NCI-H345 treated with DMSO at 0.1 percent for 48 hours (cell line): Measurements from ENCODE around the gene S100A11.
"Not testable (repeated sequence)": the region's sequence is repeated elsewhere in the genome, so short reads cannot be mapped to it uniquely, and the experiment has no call there.

Experiments used
- DNase-seq: peaks from one replicate; lab custom pipeline; 2025; ENCODE audit not compliant: unreplicated experiment; lab: John Stamatoyannopoulos, UW

Gene S100A11

GRCh38 chr1:152036267-152037216 is at the start of gene S100A11:
Gene S100A11 (minus strand): TSS chr1:152037004. CDS start chr1:152036915, 89 bp downstream.
- DNase-seq = no peak

DNA sequence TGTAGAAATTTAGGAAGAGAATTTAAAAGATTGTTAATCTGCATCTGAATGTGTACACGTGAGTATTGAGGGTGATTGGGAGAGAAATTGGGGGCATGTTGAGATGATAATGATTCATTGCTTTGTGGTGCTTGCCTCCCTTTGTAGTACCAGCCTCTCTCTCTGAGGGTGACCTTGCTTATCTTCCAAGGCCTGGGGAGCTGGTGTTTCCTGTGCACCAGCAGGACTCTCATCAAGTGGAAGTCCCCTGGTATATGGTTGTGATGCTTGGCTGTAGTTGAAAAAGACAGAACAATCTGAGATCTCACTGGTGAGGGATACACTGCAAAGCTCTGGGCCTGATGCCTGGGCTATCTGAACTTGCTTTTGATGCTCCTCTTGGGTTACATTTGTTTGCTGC is 48.0 kb upstream of the S100A11 start:
- DNase-seq = no peak

DNA sequence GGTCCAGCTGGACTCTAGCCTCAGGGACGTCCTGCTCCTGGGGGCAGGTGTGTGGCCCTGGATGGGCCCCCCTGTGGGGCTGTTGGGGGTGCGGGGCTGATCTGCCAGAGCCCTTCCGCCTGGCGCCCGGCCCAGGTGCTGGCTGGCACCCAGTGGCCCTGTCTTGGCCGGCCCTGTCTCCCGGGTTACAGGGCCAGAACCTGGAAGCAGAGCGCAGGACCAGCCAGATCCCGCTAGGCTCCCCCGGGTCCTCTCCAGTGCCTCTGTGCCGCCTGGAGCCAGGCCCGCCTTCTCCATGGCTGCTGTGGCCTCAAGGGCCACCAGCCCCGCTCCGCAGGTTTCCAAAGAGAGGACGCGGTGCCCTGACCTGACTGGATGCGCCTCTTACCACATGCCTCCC is 44.2 kb upstream of the S100A11 start:
- DNase-seq = not testable (repeated sequence)

GRCh38 chr1:152080494-152080893 is 43.7 kb upstream of the S100A11 start:
- not testable (repeated sequence) for DNase-seq

GRCh38 chr1:152078831-152079441 is 42.1 kb upstream of the S100A11 start:
- DNase-seq = no peak

GRCh38 chr1:152072311-152072710 is 35.5 kb upstream of the S100A11 start:
- DNase-seq = no peak

DNA sequence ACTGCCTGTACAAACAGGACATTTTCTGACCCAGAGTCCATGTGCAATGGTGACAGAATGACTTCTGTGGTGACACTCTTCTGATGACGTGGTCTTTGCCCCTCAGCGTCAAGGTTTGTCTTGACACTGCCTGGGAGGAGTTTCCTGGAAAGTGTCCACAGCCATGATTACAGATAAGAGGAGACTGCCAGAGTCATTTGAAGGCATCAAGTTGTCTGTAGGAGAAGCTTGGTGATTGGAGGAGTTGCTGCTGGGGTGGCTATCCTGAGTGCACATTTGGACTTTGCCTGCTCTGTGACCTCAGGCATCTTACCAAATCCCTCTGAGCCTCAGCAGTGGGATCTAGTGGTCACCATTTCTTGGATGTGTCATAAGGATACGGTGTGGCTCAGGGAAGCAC is 34.3 kb upstream of the S100A11 start:
- DNase-seq = no peak

GRCh38 chr1:152067929-152068328 is 31.1 kb upstream of the S100A11 start:
- no peak for DNase-seq

GRCh38 chr1:152067150-152067549 is 30.3 kb upstream of the S100A11 start:
- DNase-seq = no peak

- no peak for DNase-seq
Measured at GRCh38 chr1:152061952-152062351, 25.1 kb upstream of the S100A11 start.

DNA sequence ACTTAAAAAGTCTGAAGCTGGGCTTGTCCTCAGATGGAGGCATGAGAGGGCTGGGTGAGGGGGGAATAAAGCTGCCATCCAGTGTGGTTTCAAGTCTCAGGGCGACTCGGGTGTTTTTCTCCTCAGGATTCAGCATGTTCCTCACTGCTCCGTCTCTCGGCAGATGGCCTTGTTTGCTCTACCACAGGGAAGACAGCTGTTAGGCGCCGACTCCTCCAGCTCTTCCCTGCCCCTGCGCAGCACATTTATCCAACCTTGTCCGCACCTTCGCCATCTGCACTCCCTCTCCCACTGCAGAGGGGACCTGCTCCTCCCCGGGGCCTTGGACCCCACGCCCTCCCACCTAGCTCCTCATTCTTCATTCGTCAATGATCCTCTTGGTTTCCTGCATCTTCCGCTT is 16.6 kb upstream of the S100A11 start:
- DNase-seq = no peak

DNA sequence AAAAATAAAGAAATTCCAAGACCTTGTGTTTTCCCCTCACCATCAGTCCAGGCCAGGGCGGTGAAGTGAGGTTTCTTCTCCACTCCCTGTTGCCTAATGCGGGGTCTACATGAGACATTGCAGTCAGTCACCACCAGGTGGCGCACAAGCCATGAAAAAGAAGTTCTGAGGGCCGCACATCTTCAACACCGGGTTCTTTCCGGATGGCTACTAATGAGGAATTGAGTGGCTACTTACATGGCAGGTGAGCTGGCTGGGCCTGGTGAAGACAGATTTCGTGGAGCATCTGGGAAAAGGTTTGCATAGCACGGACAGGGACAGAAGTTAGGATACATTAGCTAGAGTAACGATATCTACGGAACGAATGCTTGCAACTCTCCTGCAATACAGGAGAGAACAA is 15.8 kb upstream of the S100A11 start:
- DNase-seq = peak; percentile 46

- no peak for DNase-seq
Measured at GRCh38 chr1:152050886-152051675, 14.3 kb upstream of the S100A11 start.

DNA sequence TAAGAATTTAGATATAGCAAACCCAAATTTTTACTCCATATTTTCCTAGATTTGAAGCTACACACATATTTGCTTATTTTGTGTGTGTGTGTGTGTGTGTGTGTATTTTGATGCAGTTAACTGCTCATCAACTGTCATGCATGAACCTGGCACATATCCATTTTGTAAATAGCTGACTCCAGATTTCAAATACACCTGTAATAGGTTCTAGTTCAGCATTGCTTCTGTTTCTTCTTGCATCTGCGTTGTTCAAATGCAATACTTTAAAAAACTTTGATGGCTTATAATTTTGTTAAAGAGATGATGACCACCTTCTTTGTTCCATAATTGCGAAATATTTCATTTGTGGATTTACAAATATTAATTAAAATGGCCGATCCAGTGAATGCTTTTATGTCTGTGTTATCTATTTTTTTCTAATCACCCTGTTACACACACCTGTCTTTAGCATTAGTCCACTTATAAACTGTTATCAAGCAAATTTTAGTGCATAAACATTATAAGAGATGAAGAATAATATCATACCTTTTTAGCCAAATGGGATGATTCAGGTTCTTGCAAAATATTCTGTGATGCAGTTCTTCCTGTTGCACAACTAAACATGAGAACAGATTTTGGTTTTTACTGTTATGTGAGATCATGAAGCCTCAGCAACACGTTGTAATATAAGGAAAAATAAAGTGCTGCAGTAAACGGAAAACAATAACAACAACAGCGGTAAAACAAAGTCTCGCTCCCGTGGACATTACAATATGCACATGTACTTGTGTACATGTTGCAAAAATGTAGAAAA is 12.7 kb upstream of the S100A11 start:
- DNase-seq = no peak

- no peak for DNase-seq
Measured at GRCh38 chr1:152048416-152049009, 11.7 kb upstream of the S100A11 start.

GRCh38 chr1:152047730-152048415 is 11.1 kb upstream of the S100A11 start:
- DNase-seq = no peak

- no peak for DNase-seq
Measured at GRCh38 chr1:152047413-152047729, 10.6 kb upstream of the S100A11 start.

DNA sequence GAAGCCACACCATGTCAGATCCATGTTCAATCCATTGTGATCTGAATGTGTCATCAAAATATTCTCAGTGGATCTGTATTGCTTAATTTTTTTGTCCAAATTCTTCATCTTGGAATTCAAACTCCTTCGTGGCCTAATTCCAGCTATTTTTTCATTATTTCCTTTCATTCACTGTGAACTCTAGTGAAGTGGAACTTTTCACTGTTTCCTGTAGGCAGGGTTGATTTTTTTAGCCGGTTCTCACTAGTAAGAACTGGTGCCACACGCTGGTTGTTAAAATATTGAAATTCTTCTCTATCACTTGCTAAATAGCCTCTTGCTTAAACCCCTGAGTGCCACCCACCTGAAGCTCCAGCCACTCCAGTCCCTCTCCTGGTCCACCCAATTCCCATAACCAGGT is 7.6 kb upstream of the S100A11 start:
- DNase-seq = no peak

GRCh38 chr1:152043870-152044269 is 7.1 kb upstream of the S100A11 start:
- DNase-seq = no peak

DNA sequence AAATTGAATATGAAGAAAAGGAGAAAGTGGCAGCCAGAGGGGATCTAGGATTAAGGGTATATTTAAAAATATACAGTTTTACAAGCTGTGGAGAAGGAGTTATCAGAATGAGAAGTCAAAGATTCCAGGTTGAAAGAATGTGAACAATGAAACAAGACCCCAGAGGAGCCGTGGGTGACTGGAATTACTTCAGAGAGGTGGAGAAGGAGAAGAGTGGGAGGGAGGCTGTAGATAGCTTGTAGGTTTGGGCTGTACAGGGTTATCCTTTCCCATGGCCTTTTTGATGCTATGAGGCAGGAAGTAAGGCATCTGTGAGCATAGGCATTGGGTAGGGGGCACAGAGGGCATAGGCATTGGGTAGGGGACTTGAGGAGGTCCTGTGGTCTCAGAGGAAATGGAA is 5.2 kb upstream of the S100A11 start:
- DNase-seq = no peak
